ENCODE data around the gene TGFBR2.

TGFBR2 gene

DNA sequence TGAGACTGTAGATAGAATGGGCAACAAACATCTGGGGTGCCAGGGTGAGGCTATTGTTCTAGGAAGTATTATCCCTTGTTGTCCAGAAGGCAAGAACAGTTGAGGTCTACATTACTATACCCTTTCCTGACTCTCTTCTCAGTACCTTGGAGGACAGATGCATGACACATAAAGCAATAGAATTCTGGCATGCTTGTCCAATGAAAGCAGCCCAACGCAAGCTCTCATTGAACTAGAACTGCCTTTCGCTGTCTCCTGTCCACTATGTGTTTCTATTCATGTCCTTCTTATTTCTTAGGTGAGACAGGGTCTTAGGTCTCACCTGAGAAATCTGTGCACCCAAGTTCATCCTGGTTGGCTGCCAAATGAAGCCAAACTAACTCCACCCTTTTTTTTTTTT is 68.6 kb downstream of the TGFBR2 start:
- no peak for DNase-seq (ENCODE audit: low spot score)

DNA sequence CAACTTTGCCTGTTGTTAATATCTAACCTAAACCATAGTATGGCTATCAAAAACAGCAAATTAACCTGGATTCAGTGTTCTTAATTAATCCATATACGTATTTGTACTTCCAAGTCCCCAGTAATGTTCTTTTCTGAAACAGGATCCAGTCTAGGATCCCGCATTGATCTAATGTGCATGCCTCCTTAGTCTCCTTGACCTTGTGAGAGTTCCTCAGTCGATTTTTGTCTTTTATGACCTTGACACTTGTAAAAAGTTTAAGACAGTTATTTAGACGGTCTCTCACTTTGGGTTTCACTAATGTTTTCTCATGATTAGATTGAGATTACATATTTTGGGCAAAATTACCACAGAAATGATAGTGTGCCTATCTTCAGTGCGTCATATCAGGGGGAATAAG is 69.4 kb downstream of the TGFBR2 start:
- DNase-seq (ENCODE audit: low spot score): no peak

DNA sequence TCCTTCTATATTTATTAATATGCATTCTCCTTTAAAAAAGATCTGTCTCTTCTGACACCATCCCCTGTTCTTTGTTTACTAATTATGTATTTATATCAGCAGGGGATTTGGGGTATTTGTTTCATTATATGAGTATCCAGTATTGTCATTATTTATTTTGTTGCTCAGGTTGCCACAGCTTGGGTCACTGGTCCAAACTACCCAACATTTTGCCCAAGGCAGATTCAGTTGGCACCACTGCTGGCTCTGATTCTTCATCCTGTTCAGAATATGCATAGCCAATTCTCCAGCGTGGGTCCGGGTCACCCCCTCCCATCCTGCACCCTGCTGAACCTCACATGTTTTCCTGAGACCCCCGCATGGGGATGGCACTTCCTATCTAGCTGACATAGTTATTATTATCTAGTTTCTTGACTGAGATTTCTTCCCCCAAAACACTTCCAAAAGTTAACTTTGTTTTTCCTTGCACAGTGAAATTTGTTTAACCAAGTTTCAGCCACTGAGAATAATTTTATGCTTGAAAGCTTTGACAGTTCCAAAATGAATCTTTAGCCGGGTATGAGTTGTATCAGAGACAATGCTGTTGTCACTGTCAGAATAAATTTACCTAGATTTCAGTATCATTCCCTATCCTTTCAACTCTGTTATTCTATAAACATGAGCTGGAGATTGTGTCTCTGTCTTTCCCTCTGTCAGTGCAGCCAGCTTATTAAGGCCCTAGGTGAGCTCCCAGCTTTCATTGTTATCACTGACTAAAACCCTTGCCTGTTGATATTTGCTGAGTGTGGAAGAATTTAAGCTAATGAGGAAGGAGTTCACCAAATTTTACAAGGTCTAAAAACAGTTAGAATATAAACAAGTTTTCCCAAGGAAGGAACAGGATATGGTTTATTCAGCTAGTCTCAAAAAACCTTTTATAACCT is 70.3 kb downstream of the TGFBR2 start:
- no peak for DNase-seq (ENCODE audit: low spot score)

GRCh38 chr3:30677347-30677685 is 70.9 kb downstream of the TGFBR2 start:
- DNase-seq (ENCODE audit: low spot score): no peak

GRCh38 chr3:30679045-30679444 is 72.6 kb downstream of the TGFBR2 start:
- no peak for DNase-seq (ENCODE audit: low spot score)

- DNase-seq (ENCODE audit: low spot score): no peak
These were observed 74.6 kb downstream of the TGFBR2 start for GRCh38 chr3:30680789-30681648.

- DNase-seq (ENCODE audit: low spot score): no peak
These were observed 75.3 kb downstream of the TGFBR2 start for GRCh38 chr3:30681649-30682211.

DNA sequence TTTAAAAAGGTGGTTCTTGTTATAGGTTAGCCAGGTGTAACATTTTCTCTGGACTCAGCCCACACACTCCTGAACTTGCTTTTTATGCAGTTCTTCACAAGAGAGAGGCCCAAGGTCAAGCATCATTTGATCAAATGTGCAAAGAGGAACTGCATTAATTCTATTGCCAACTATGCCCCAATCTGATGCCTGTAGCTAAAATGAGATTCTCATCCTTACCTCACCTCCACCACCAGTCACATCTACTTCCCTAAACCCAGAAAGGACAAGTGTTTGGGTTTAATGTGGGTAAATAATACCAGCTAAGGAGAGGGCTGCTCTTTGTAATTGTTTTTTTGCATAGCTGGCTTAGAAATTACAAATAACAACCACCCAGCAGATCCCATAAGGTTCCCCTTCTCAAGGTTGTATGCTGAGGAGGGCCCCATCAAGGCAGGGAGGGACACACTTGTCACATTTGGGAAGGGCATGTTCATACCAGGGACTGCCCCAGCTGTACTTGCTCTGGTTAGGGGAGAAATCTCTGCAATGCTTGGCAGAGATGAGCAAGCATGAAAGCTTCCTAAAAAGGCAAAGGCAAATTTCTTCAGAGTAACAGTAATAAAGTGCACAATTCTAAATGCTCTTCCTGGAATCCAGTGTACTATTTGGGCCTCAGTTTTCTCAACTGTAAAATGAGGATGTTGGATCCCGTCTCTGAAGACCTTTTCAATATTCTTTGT is 76.2 kb downstream of the TGFBR2 start:
- no peak for DNase-seq (ENCODE audit: low spot score)

DNA sequence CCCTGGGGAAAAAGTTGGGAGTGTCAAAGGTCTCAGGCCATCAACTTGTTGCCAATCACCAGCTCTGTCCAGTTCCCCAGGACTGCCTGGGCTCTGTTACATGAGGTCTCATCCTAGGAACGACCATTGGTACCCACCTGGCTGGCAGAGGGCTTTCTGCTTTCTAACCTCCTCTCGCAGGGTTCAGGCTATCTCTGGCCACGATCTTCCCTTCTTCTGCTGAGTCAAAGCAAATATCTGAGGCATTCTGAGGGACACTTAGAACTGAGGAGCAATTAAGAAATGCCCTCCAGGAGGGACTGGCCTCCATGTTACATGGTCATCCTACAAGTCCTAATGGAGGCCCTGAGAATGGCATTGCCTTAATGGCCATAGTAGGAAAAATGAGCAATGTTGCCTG is 77.4 kb downstream of the TGFBR2 start:
- DNase-seq (ENCODE audit: low spot score): no peak

- DNase-seq (ENCODE audit: low spot score): no peak
These were observed 78.0 kb downstream of the TGFBR2 start for GRCh38 chr3:30684356-30684755.

DNA sequence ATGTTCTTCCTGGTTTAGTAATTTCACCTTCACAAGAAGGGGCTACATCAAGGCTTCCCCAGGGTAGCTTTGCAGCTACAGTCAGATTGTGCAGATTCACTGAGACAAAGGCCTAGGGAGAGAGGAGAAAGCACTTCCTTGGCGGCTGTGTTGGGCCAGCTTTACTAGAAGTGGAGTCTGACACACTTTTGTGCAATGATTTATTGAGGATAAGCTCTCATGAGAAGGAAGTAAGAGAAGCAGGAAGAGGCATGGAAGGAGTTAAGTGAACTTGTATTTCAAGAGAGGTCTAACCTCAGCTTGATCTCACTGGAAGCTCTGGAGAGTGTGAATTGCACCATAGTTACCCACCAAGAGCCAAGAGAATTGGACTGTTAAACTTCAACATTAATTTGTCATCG is 78.9 kb downstream of the TGFBR2 start:
- no peak for DNase-seq (ENCODE audit: low spot score)

DNA sequence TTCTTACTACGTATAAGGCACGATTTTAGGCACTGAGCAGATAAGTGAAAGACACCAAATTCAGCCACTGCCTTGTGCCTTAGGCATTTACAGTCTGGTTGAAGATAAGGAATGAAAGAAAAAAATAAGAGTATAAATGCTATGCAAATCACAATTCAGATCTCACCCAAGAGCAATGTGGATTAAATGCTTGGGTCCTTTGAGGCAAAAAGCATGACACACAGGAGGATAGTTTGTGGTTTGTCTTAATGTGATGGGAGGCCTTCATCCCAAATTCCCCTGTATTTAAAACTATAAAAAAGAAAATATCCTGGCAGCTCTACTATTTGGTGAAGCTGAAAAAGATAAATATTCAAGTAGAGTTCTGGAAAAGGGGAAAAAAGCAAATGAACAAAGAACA is 79.8 kb downstream of the TGFBR2 start:
- DNase-seq (ENCODE audit: low spot score): no peak

GRCh38 chr3:30686799-30687198 is 80.4 kb downstream of the TGFBR2 start:
- DNase-seq (ENCODE audit: low spot score): no peak

- no peak for DNase-seq (ENCODE audit: low spot score)
These were observed 81.6 kb downstream of the TGFBR2 start for GRCh38 chr3:30687930-30688570.

DNA sequence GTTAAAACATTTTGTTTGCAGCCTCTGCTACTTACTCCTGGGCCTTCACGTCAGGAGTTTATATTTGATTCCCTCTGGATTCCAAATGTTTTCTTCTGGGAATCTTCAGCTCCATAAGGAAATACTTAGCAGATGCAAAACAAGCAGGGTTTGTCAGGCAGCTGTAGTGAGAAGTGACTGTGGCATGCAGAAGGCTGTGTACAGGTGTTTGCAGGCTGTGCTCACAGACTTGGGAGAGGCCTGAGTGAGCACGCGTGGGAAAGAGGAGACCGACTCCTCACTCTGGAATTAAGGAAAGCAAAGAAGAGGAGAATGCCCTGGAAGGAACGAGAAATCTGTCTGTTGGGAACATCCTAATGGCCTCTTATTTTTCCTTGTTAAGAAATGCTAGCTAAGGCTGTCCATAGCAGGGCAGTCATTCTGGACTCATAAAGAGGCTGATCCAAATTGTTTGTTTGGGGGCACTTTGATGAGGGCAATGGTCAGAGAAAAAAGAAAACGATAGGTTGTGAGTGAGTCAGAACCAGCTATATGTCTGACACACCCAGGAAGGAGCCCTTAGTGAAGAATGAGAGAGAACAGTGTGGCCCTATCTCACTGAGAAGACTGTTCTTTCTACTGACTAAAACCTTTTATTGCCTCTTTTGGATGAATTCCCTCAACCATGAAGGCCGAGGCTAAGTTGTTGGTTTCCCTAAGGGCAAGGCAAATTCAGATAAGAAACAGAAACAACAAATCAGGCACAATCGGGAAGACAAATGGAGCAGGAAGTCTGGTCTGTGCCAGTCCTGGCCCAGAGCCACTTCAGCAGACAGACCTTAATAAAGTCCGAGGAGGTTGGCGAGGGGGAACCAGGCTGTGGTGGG is 82.6 kb downstream of the TGFBR2 start:
- no peak for DNase-seq (ENCODE audit: low spot score)

DNA sequence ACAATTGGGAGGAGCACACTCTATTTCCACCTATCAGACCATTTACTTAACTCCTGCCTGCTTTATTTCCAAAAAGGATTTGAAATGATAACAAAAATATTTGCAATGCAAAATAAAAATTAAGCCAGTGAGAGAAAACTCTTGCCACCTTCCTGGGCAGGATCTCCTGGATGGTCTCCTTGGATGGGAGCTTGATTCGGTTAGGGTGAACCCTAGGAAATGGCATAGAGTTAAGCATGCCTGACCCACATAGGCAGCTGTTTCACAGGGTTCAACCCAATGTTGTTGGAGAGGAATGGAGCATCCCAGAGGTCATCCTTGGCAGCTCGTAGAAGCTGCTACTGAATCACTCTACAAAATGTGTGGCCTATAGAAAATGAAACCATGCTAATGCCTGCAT is 83.8 kb downstream of the TGFBR2 start:
- DNase-seq (ENCODE audit: low spot score): no peak

DNA sequence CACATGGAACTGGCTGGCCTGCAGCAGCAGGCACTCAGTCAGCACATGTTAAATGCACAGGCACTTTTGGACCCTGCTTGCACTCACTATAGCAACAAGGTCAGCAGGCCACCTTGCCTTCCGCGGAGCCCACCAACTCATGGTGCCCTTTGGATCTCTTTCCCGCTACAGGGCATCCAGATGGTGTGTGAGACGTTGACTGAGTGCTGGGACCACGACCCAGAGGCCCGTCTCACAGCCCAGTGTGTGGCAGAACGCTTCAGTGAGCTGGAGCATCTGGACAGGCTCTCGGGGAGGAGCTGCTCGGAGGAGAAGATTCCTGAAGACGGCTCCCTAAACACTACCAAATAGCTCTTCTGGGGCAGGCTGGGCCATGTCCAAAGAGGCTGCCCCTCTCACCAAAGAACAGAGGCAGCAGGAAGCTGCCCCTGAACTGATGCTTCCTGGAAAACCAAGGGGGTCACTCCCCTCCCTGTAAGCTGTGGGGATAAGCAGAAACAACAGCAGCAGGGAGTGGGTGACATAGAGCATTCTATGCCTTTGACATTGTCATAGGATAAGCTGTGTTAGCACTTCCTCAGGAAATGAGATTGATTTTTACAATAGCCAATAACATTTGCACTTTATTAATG is 85.0 kb downstream of the TGFBR2 start:
- no peak for DNase-seq (ENCODE audit: low spot score)

DNA sequence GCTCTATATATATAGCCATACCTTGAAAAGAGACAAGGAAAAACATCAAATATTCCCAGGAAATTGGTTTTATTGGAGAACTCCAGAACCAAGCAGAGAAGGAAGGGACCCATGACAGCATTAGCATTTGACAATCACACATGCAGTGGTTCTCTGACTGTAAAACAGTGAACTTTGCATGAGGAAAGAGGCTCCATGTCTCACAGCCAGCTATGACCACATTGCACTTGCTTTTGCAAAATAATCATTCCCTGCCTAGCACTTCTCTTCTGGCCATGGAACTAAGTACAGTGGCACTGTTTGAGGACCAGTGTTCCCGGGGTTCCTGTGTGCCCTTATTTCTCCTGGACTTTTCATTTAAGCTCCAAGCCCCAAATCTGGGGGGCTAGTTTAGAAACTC is 85.5 kb downstream of the TGFBR2 start:
- no peak for DNase-seq (ENCODE audit: low spot score)

- DNase-seq (ENCODE audit: low spot score): no peak
These were observed 86.2 kb downstream of the TGFBR2 start for GRCh38 chr3:30692498-30693130.
